ENCODE data around the gene CASP9.
"Not testable (repeated sequence)": the region's sequence is repeated elsewhere in the genome, so short reads cannot be mapped to it uniquely, and the experiment has no call there.

The CASP9 gene

GRCh38 chr1:15466955-15467625 is 56.9 kb downstream of the CASP9 start:
- not testable (repeated sequence) for DNase-seq

GRCh38 chr1:15465674-15466073 is 58.3 kb downstream of the CASP9 start:
- DNase-seq = no peak

- not testable (repeated sequence) for DNase-seq
These were observed 60.1 kb downstream of the CASP9 start for GRCh38 chr1:15463926-15464322.

GRCh38 chr1:15463064-15463800 is 60.8 kb downstream of the CASP9 start:
- DNase-seq = peak; percentile 26

GRCh38 chr1:15460708-15461095 is 63.3 kb downstream of the CASP9 start:
- DNase-seq = no peak

- DNase-seq = no peak
These were observed 64.0 kb downstream of the CASP9 start for GRCh38 chr1:15459771-15460707.

- DNase-seq = not testable (repeated sequence)
These were observed 65.6 kb downstream of the CASP9 start for GRCh38 chr1:15458388-15458787.

GRCh38 chr1:15457585-15457984 is 66.4 kb downstream of the CASP9 start:
- DNase-seq = no peak

- no peak for DNase-seq
These were observed 67.6 kb downstream of the CASP9 start, which contains the start of gene CELA2A for GRCh38 chr1:15456313-15456954. Gene CELA2A, plus strand, starts transcription at chr1:15456732. Its CDS starts 22 bp downstream, at chr1:15456754.

- DNase-seq = peak; percentile 81
These were observed 68.5 kb downstream of the CASP9 start for GRCh38 chr1:15455522-15455921.

GRCh38 chr1:15454256-15454655 is 69.8 kb downstream of the CASP9 start:
- no peak for DNase-seq

- DNase-seq = no peak
These were observed 70.3 kb downstream of the CASP9 start for GRCh38 chr1:15453734-15454133.

GRCh38 chr1:15452866-15453571 is 71.0 kb downstream of the CASP9 start:
- DNase-seq = no peak

- DNase-seq = no peak
These were observed 71.8 kb downstream of the CASP9 start for GRCh38 chr1:15452216-15452615.

- no peak for DNase-seq
These were observed 72.8 kb downstream of the CASP9 start for GRCh38 chr1:15451014-15451722.

GRCh38 chr1:15449567-15449966 is 74.4 kb downstream of the CASP9 start:
- no peak for DNase-seq

- DNase-seq = no peak
These were observed 75.0 kb downstream of the CASP9 start for GRCh38 chr1:15448877-15449462.

- no peak for DNase-seq
These were observed 77.8 kb downstream of the CASP9 start for GRCh38 chr1:15446212-15446611.

GRCh38 chr1:15445390-15446122 is 78.5 kb downstream of the CASP9 start:
- no peak for DNase-seq

All from NCI-H526 treated with DMSO at 0.1 percent for 48 hours (cell line).